Thymus (tissue), 11 donors: ENCODE measurements around the gene SLC2A6. TPM values are rescaled to one million over a fixed set of nuclear protein-coding genes. Genes with fewer than 3 reads are reported as not detected.

Source experiments
- DNase-seq, 9 donors: peaks; one replicate each; pipeline ENCODE4 v3.0.0-alpha.2; 2013; ENCODE audit warnings: low spot score in 9 of 9, low read depth in 6 of 9, missing footprints in 1 of 9
- H3K27ac ChIP-seq, 2 donors: one replicate each; pipeline ENCODE4 v1.5.1; 2013; ENCODE audit warnings: control low read depth in 1 of 2, low read depth in 1 of 2, low read length in 1 of 2, mild to moderate bottlenecking in 1 of 2, moderate library complexity in 1 of 2
- H3K27me3 ChIP-seq, 2 donors: one replicate each; pipeline ENCODE4 v1.5.1; 2013; ENCODE audit warnings: low read length in 1 of 2; ENCODE audit not compliant: control insufficient read depth in 2 of 2, insufficient read depth in 1 of 2
- H3K36me3 ChIP-seq, 2 donors: one replicate each; pipeline ENCODE4 v1.5.1; 2013; ENCODE audit warnings: low read length in 1 of 2, mild to moderate bottlenecking in 1 of 2, moderate library complexity in 1 of 2; ENCODE audit not compliant: control insufficient read depth in 2 of 2, insufficient read depth in 2 of 2
- H3K4me1 ChIP-seq, 2 donors: one replicate each; pipeline ENCODE4 v1.5.1; 2013; ENCODE audit warnings: low read length in 2 of 2; ENCODE audit not compliant: control insufficient read depth in 2 of 2, insufficient read depth in 2 of 2
- H3K4me3 ChIP-seq, 2 donors: one replicate each; pipeline ENCODE4 v1.5.1; 2013; ENCODE audit warnings: low read length in 2 of 2, control low read depth in 1 of 2, mild to moderate bottlenecking in 1 of 2
- H3K9me3 ChIP-seq, 2 donors: one replicate each; pipeline ENCODE4 v1.5.1; 2013; ENCODE audit warnings: low read length in 1 of 2, mild to moderate bottlenecking in 1 of 2; ENCODE audit not compliant: control insufficient read depth in 2 of 2, insufficient read depth in 1 of 2
- WGBS: extraction: QIAGEN DNeasy Blood & Tissue Kit; methylation state at CpG from one replicate; pipeline ENCODE4 v1.1.7; 2013; 5-methylcytosine and 5-hydroxymethylcytosine counted together
- polyA plus RNA-seq: library from polyadenylated mRNA; stranded (reverse); fragments of 200-250 nt; gene quantifications from one replicate; pipeline ENCODE4 v1.2.3, GENCODE V29; 2013
- total RNA-seq: library from RNA; stranded (reverse); fragments of 120-200 nt; gene quantifications from one replicate; pipeline ENCODE4 v1.2.4, GENCODE V29; 2013
- donor health status: healthy.

SLC2A6 gene
- total and polyA plus RNA-seq, 2 donors, result 2.0 to 5.5 TPM

GRCh38 chr9:133437753-133438531, 41.0 kb downstream of the SLC2A6 start:
- no peak for DNase-seq
- Histone ChIP-seq H3K4me1 (peaks cover 0 to 2% of the 10 kb centered on the region in 2 donors), H3K27ac (no peak overlapping the region), H3K9me3 (no peaks in the 10 kb centered on the region), H3K27me3 (no peaks in the 10 kb centered on the region), H3K36me3 (no peaks in the 10 kb centered on the region), H3K4me3 (no peak overlapping the region)
- 94% methylated on average over 20 of the region's 20 CpGs for WGBS

DNA sequence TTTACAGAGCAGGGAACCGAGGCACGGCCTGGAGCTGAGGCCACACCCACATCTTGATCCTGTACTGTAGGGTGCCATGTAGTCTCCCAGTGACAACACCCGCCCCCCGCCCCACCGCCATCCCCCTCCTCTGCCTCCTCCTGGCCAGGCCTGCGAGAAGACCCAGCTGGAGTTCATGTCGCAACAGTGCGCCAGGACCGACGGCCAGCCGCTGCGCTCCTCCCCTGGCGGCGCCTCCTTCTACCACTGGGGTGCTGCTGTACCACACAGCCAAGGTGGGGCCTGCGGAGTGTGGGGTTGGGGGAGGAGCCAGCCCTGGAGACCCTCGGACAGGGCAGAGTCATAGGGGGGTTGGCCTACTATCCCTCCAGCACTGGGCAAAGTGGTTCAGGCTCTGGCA, 42.2 kb downstream of the SLC2A6 start:
- Histone ChIP-seq H3K4me1 (peaks cover 0 to 2% of the 10 kb centered on the region in 2 donors), H3K4me3 (no peak overlapping the region), H3K9me3 (no peaks in the 10 kb centered on the region), H3K27ac (no peak overlapping the region), H3K36me3 (no peaks in the 10 kb centered on the region), H3K27me3 (peaks cover 0 to 7% of the 10 kb centered on the region in 2 donors)
- no peak for DNase-seq
- 96% methylated on average over 16 of the region's 16 CpGs for WGBS

- no peak for DNase-seq
- no peak overlapping the region for H3K27ac ChIP-seq
- H3K9me3 ChIP-seq, result no peaks in the 10 kb centered on the region
- no peak overlapping the region for H3K4me3 ChIP-seq
- WGBS, result 95% methylated on average over 11 of the region's 11 CpGs
- H3K4me1 ChIP-seq, result no peaks in the 10 kb centered on the region
- no peaks in the 10 kb centered on the region for H3K36me3 ChIP-seq
- H3K27me3 ChIP-seq, result peaks cover 16 to 32% of the 10 kb centered on the region in 2 donors
Observed at GRCh38 chr9:133433351-133433843, 45.5 kb downstream of the SLC2A6 start.

DNA sequence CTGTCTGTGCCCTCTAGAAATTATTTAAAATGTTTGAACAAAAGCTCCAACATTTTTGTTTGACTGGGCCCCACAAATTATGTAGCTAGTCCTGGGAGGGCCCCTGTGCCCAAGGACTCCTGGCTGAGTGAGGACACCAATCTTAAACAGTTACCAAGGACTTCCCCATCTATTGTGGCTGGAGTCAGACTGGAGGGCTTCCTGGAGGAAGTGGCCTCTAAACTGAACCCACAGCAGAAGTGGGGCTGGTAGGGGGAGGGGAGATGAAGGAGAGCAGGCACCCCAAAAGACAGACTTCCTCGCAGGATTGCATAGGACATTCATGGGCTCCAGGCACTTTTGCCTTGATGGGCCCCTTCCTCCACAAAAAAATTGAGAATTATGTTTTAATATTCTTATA, 48.7 kb downstream of the SLC2A6 start:
- Histone ChIP-seq H3K9me3 (no peaks in the 10 kb centered on the region), H3K36me3 (no peaks in the 10 kb centered on the region), H3K27ac (no peak overlapping the region), H3K4me3 (no peak overlapping the region), H3K27me3 (peaks cover 34 to 63% of the 10 kb centered on the region in 2 donors), H3K4me1 (no peaks in the 10 kb centered on the region)
- no peak for DNase-seq
- 98% methylated on average over 1 of the region's 1 CpG for WGBS

GRCh38 chr9:133429641-133430161, 49.2 kb downstream of the SLC2A6 start:
- WGBS, result 35% methylated on average over 49 of the region's 49 CpGs
- Histone ChIP-seq H3K27me3 (peaks cover 34 to 65% of the 10 kb centered on the region in 2 donors), H3K4me3 (no peak overlapping the region), H3K9me3 (no peaks in the 10 kb centered on the region), H3K36me3 (no peaks in the 10 kb centered on the region), H3K27ac (no peak overlapping the region), H3K4me1 (no peaks in the 10 kb centered on the region)
- DNase-seq, result no peak

DNA sequence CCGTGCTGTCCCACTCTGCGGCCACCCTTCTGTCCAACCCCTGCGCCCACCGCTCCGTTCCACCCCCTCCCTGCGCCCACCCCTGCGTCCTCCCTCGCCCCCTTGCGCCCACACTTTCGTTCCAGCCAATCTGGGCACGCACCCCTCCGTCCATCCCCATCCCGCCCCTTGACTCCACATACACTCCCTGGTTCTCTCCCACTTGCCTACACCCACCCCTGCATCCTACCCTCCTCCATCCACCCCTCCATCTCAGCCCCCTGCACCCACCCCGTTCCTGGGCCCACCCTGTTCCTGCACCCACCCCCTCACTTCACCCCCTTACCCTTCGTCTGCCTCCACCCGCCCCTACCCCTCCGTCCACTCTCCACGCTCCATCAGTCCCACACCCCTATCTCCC, 49.7 kb downstream of the SLC2A6 start:
- Histone ChIP-seq H3K9me3 (no peaks in the 10 kb centered on the region), H3K27me3 (peaks cover 34 to 66% of the 10 kb centered on the region in 2 donors), H3K36me3 (no peaks in the 10 kb centered on the region), H3K4me1 (no peaks in the 10 kb centered on the region), H3K4me3 (no peak overlapping the region), H3K27ac (no peak overlapping the region)
- WGBS, result 6% methylated on average over 18 of the region's 18 CpGs
- DNase-seq, result no peak

GRCh38 chr9:133428617-133429101, 50.2 kb downstream of the SLC2A6 start:
- H3K9me3 ChIP-seq, result no peaks in the 10 kb centered on the region
- DNase-seq, result no peak
- H3K4me3 ChIP-seq, result peak overlapping the region in 1 of 2 donors; percentile 15
- no peak overlapping the region for H3K27ac ChIP-seq
- no peaks in the 10 kb centered on the region for H3K4me1 ChIP-seq
- no peaks in the 10 kb centered on the region for H3K36me3 ChIP-seq
- peaks cover 34 to 67% of the 10 kb centered on the region in 2 donors for H3K27me3 ChIP-seq
- 4% methylated on average over 57 of the region's 57 CpGs for whole genome bisulfite sequencing

DNA sequence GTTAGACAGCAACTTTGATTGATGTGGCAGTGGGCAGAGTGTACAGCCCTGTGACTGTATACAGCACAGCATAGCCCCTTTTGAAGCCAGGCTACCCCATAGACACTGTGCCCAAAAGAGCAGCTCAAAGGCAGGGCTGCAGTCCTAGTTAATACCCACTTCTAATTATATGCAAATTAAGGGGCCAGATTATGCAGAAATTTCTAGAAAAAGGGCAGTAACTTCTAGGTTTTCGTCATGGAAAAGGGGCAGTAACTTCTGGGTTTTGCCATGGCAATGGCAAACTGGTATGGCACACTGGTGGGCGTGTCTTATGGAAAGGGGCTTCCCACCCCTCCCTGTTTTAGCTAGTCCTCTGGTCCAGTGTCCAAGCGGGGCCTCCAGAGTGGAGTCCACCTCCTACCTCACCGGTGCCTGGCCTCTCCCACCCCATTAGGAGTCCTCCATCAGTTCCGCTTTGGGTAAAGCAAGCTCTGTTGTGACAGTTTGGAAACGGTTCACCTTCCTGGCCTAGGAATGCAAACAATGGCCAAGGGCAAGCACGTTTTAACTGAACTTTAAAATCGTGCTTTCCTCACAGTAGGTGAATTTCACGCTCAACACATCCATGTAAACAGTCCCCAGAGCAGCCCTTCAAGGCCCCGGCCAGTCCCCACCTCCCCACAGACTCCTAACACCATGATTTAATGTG, 51.1 kb downstream of the SLC2A6 start:
- H3K36me3 ChIP-seq, result no peaks in the 10 kb centered on the region
- H3K27ac ChIP-seq, result no peak overlapping the region
- no peak for DNase-seq
- H3K4me1 ChIP-seq, result no peaks in the 10 kb centered on the region
- peaks cover 34 to 67% of the 10 kb centered on the region in 2 donors for H3K27me3 ChIP-seq
- H3K9me3 ChIP-seq, result no peaks in the 10 kb centered on the region
- H3K4me3 ChIP-seq, result no peak overlapping the region
- 68% methylated on average over 10 of the region's 10 CpGs for WGBS

DNA sequence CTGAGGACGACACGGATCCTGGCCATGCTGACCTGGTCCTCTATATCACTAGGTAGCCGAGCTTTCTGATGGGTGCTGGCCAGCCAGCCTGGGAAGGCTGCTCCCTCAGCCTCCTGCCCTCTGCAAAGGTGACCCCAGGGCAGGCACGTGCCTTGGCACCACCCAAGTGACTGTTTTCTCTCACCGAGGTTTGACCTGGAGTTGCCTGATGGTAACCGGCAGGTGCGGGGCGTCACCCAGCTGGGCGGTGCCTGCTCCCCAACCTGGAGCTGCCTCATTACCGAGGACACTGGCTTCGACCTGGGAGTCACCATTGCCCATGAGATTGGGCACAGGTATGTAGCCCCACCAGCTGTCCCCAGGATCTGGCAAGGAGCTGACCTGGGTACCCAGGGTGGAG, 52.9 kb downstream of the SLC2A6 start:
- Histone ChIP-seq H3K4me1 (no peaks in the 10 kb centered on the region), H3K36me3 (no peaks in the 10 kb centered on the region), H3K27me3 (peaks cover 34 to 59% of the 10 kb centered on the region in 2 donors), H3K4me3 (no peak overlapping the region), H3K9me3 (no peaks in the 10 kb centered on the region), H3K27ac (no peak overlapping the region)
- DNase-seq, result no peak
- 96% methylated on average over 11 of the region's 11 CpGs for WGBS
